ENCODE results near the gene THNSL1. TPM values are rescaled to one million over a fixed set of nuclear protein-coding genes. Genes with fewer than 3 reads are reported as not detected.

Gene THNSL1
- total and polyA plus RNA-seq, 2 of the 8 experiments (the other 6 are each of a cell fraction or from before 2014, with no cell fraction given), result 1.4 to 3.1 TPM

DNA sequence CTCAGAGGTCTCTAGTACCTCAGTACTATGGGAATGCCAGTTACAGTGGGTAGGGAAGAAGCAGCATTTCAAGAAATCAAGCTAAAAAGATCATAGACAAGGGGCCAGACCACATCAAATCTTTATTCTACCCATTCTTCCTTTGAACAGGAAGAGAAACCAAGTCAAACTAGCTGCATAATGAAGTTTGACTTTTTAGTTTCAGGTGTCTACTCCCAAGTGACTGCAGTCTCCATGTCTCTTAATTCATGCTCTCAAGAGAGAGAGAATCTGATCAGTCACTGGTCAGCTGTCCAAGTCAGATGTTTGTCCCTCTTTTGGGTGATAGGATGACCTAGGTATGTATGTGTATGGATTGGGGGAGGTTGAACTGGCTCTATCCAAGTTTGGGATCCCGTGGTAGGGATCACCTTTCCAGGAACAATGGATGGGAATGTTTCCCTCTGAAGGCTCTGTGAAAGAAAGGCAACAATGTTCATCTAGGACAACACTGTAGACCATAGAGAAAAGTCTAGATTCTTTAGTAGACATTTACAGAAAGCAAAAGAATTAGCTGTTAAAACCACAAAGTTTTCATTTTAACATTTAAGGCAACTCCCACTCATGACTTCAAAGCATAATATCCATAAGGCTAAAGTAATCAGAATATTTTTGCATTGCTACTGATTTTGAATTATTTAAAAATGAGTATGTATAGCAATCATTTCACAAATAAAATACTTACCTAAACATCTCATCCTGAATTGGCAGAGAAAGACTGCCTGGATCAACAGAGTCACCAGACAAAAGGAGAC lies 33.9 kb upstream of the THNSL1 start:
- Histone ChIP-seq H2BK5ac (ENCODE audit: low read depth, low read length) (no peak overlapping the region), H3K9ac (replicated peaks in 1 of 4; ENCODE audit: extremely low read depth in 1 of 4, low read depth in 3 of 4, low read length in 3 of 4) (no peak overlapping the region), H2BK12ac (ENCODE audit: low read depth, low read length) (no peak overlapping the region), H3K23me2 (ENCODE audit: low read depth, low read length) (no peaks in the 10 kb centered on the region), H3K9me3 (ENCODE audit: insufficient read depth in 2 of 2, low read depth in 1 of 2, low read length in 1 of 2) (no peaks in the 10 kb centered on the region), H3K56ac (replicated peaks; ENCODE audit: insufficient read length, low read depth, low read length) (no peak overlapping the region), H4K5ac (ENCODE audit: insufficient read length, low read depth, low read length) (no peak overlapping the region), H3K4me1 (replicated peaks in 1 of 4; ENCODE audit: control insufficient read depth in 3 of 4, insufficient read depth in 4 of 4, low read length in 3 of 4) (no peaks in the 10 kb centered on the region), H3K27me3 (replicated peaks in 1 of 4; ENCODE audit: control insufficient read depth in 3 of 4, extremely low read depth in 1 of 4, insufficient read depth in 3 of 4, low read length in 3 of 4) (no peaks in the 10 kb centered on the region), H3K4ac (replicated peaks; ENCODE audit: insufficient read length, low read depth, low read length) (no peak overlapping the region), H3K27ac (ENCODE audit: low read depth, low read length) (no peak overlapping the region), H2BK15ac (ENCODE audit: low read length) (no peak overlapping the region), H4K8ac (ENCODE audit: extremely low read depth, insufficient read depth, low read length) (no peak overlapping the region), H3K23ac (ENCODE audit: insufficient read length) (no peak overlapping the region), H4K20me1 (replicated peaks in 1 of 2; ENCODE audit: control insufficient read depth in 1 of 2, insufficient read depth in 2 of 2, low read length in 2 of 2) (no peaks in the 10 kb centered on the region), H3K4me2 (ENCODE audit: insufficient read depth in 1 of 2, low read depth in 2 of 2, low read length in 2 of 2) (no peak overlapping the region), H2AK5ac (ENCODE audit: low read depth, low read length) (no peak overlapping the region), H3K36me3 (ENCODE audit: control insufficient read depth in 2 of 4, insufficient read depth in 4 of 4, low read length in 3 of 4) (no peaks in the 10 kb centered on the region), H3K79me1 (ENCODE audit: low read depth, low read length) (no peaks in the 10 kb centered on the region), H3K18ac (ENCODE audit: extremely low read depth, low read length) (no peak overlapping the region), H2BK120ac (replicated peaks; ENCODE audit: low read depth, low read length) (no peak overlapping the region), H3K14ac (ENCODE audit: insufficient read length) (no peak overlapping the region), H4K91ac (replicated peaks; ENCODE audit: insufficient read length, low read length) (no peak overlapping the region), H3K4me3 (ENCODE audit: extremely low read depth in 1 of 4, insufficient read depth in 2 of 4, low read depth in 3 of 4, low read length in 4 of 4) (no peak overlapping the region), H2AFZ (ENCODE audit: low read length) (no peak overlapping the region), H3K79me2 (ENCODE audit: control insufficient read depth in 1 of 2, insufficient read depth in 2 of 2, low read length in 2 of 2) (no peaks in the 10 kb centered on the region), H2BK20ac (ENCODE audit: low read length) (no peak overlapping the region)
- TF ChIP-seq RAD21 (IDR thresholded peaks at IDR 0.05 in 1 of 2, conservative IDR thresholded peaks at IDR 0.05 in 1 of 2; ENCODE audit: low read depth in 2 of 2, low read length in 2 of 2), result no peak
- CTCF ChIA-PET (ENCODE audit: partially characterized antibody), result interaction anchor here (0.7 to 1.4 kb wide), 2 partner anchors 12 to 98 kb away, joined by 3 to 5 read pairs; no protein-coding TSS in a partner anchor
- POLR2A ChIA-PET (ENCODE audit: partially characterized antibody), result no interaction called here
- no peak for DNase-seq (ENCODE audit: low read depth in 1 of 2, low spot score in 2 of 2)
- no peak for FAIRE-seq
- 72% methylated on average over 1 of the region's 1 CpG; no CpG with 5 or more reads in 1 of the 2 experiments for WGBS, 2 experiments (ENCODE audit: extremely low coverage in 1 of 2, insufficient coverage in 1 of 2, insufficient read length in 1 of 2, insufficient replicate concordance in 2 of 2, low coverage in 1 of 2, low lambda C conversion rate in 2 of 2, missing lambda C conversion rate in 1 of 2)
